Neural crest cell (in vitro differentiated cells): Measurements from ENCODE around the gene CHN2. TPM values are rescaled to one million over a fixed set of nuclear protein-coding genes. Genes with fewer than 3 reads are reported as not detected.

Experiments used
- DNase-seq: peaks from one replicate; pipeline ENCODE4 v3.0.0; 2021; ENCODE audit warnings: low read depth, mixed read lengths, low spot score
- H3K27ac Mint-ChIP-seq: one replicate; pipeline ENCODE4 v1.8.0; 2021; ENCODE audit warnings: mild to moderate bottlenecking, mixed read lengths; ENCODE audit not compliant: unreplicated experiment
- H3K27me3 Mint-ChIP-seq: 2 replicates; pipeline ENCODE4 v1.8.0; 2021; ENCODE audit warnings: low read depth, mild to moderate bottlenecking, mixed read lengths
- H3K36me3 Mint-ChIP-seq: 2 replicates; pipeline ENCODE4 v1.8.0; 2021; ENCODE audit warnings: low read depth, mild to moderate bottlenecking, mixed read lengths
- H3K4me1 Mint-ChIP-seq: 2 replicates; pipeline ENCODE4 v1.8.0; 2021; ENCODE audit warnings: mixed read lengths
- H3K4me3 Mint-ChIP-seq: one replicate; pipeline ENCODE4 v1.8.0; 2021; ENCODE audit warnings: mild to moderate bottlenecking, mixed read lengths
- H3K9me3 Mint-ChIP-seq: 2 replicates; pipeline ENCODE4 v1.8.0; 2021; ENCODE audit warnings: mixed read lengths
- total RNA-seq: library from RNA; stranded (reverse); gene quantifications from 2 replicates; pipeline ENCODE4 v1.2.1, GENCODE V29; 2021
- TF ChIP-seq, protein P1 (sequence below): fragments of 200-600 bp; sonication (generic); conservative IDR thresholded peaks from 2 replicates; pipeline ENCODE4 v1.5.0; 2021; ENCODE audit warnings: antibody characterized with exemption, mild to moderate bottlenecking

The CHN2 gene
- total RNA-seq, 1 donor from 2014 or later: 15.4 TPM

DNA sequence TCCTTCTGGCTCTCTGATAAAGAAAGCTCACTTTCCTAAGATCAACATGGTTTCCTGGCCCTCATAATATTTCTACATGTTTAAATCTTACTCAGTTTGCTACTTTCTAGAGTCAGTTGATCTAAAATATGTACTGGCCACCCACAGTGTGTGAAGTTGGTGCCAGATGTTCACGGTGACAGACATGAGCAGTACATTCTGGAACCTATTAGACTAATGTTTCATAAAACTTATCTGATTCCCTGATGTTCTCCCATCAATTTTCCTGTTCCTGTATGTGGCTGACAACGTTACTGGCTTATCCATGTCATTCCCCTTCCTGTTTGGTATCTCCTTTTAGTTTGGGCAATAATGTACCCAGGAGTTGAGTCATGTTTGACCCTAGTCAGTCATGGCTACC lies 34.5 kb upstream of the CHN2 start:
- Mint-ChIP-seq H3K27ac (no peak overlapping the region), H3K4me3 (no peak overlapping the region), H3K36me3 (peaks cover 3% of the 10 kb centered on the region), H3K4me1 (peaks cover 9% of the 10 kb centered on the region), H3K9me3 (peaks cover 5% of the 10 kb centered on the region), H3K27me3 (no peaks in the 10 kb centered on the region)
- TF ChIP-seq, protein P1, sequence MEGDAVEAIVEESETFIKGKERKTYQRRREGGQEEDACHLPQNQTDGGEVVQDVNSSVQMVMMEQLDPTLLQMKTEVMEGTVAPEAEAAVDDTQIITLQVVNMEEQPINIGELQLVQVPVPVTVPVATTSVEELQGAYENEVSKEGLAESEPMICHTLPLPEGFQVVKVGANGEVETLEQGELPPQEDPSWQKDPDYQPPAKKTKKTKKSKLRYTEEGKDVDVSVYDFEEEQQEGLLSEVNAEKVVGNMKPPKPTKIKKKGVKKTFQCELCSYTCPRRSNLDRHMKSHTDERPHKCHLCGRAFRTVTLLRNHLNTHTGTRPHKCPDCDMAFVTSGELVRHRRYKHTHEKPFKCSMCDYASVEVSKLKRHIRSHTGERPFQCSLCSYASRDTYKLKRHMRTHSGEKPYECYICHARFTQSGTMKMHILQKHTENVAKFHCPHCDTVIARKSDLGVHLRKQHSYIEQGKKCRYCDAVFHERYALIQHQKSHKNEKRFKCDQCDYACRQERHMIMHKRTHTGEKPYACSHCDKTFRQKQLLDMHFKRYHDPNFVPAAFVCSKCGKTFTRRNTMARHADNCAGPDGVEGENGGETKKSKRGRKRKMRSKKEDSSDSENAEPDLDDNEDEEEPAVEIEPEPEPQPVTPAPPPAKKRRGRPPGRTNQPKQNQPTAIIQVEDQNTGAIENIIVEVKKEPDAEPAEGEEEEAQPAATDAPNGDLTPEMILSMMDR: no peak
- no peak for DNase-seq

DNA sequence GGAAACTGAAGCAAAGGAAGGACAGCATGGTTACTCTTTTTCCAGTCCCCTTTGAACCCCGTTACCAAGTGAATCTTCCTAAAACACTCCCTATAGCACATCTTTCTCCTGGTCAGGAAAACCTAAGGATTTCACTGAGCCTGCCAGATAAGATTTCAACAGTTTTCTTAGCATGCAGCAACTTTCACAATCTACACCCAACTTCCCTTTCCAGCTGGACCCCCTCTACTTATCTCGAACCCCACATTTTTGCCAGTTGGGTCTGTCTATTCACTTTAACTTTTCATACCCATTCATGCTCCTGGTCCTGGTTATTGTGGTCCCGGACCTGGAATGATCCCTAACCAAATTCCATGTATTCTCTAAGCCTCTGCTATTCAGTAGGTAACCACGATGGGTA lies 33.3 kb upstream of the CHN2 start:
- TF ChIP-seq, protein P1: no peak
- DNase-seq: no peak

DNA sequence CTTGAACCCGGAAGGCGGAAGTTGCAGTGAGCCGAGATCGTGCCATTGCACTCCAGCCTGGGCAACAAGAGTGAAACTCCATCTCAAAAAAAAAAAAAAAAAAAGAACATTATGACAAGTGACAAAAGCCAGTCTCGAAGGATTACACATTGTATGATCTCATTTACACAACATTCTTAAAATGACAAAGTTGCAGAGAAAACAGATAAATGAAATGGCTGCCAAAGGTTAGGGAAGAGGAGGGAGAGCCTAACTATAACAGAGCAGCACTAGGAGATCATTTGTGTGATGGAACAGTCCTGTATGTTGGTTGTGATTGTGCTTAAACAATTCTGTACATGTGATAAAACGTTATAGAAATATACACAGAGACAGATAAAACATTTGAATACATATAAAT lies 32.0 kb upstream of the CHN2 start:
- Mint-ChIP-seq H3K4me1 (no peaks in the 10 kb centered on the region), H3K36me3 (peaks cover 7% of the 10 kb centered on the region), H3K27me3 (no peaks in the 10 kb centered on the region), H3K4me3 (no peak overlapping the region), H3K9me3 (peaks cover 9% of the 10 kb centered on the region), H3K27ac (no peak overlapping the region)
- TF ChIP-seq, protein P1: no peak
- DNase-seq: no peak

More for the DNA sequence above, 33.3 kb upstream of the CHN2 start:
- peaks cover 7% of the 10 kb centered on the region for H3K36me3 Mint-ChIP-seq
- H3K9me3 Mint-ChIP-seq: peaks cover 9% of the 10 kb centered on the region
- no peak overlapping the region for H3K4me3 Mint-ChIP-seq
- no peaks in the 10 kb centered on the region for H3K27me3 Mint-ChIP-seq
- no peak overlapping the region for H3K27ac Mint-ChIP-seq
- peaks cover 9% of the 10 kb centered on the region for H3K4me1 Mint-ChIP-seq

DNA sequence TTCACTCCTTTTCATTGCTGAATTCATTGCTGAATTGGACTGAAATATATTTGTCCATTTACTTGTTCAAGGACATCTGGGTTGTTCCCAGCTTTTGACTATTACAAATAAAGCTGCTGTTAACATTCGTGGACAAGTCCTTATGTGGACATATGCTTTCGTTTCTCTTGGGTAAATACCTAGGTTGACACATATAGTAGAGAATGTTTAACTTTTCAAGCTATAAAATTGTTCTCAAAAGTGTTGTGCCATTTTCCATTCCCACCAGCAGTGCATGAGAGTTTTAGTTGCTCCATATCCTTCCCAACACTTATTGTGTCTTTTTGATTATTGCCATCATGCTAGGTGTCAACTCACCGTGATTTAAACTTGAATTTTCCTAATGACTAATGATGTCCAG lies 30.7 kb upstream of the CHN2 start:
- no peak for DNase-seq
- no peak overlapping the region for H3K4me3 Mint-ChIP-seq
- H3K4me1 Mint-ChIP-seq: no peaks in the 10 kb centered on the region
- TF ChIP-seq, protein P1: no peak
- H3K36me3 Mint-ChIP-seq: peaks cover 7% of the 10 kb centered on the region
- no peak overlapping the region for H3K27ac Mint-ChIP-seq
- no peaks in the 10 kb centered on the region for H3K27me3 Mint-ChIP-seq
- peaks cover 9% of the 10 kb centered on the region for H3K9me3 Mint-ChIP-seq

DNA sequence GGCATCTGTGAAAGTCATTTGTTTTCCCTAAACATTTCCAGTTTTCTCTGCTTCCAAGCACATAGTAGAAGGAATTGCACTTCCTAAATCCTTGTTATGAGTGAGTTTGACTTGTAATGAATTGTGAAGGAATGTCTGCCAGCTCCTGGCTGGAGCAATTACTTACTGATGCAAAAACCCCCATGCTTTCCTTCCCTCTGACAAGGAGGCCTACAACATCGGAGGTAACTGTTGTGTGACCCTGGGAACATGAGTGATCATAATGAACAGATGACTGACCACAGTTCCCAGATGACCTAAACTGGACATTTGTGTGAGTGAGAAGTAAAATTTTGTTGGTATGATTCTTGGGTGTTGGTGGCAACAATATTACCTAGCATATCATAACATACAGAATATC lies 26.9 kb upstream of the CHN2 start:
- no peak for DNase-seq
- H3K27me3 Mint-ChIP-seq: no peaks in the 10 kb centered on the region
- peaks cover 8% of the 10 kb centered on the region for H3K9me3 Mint-ChIP-seq
- no peaks in the 10 kb centered on the region for H3K4me1 Mint-ChIP-seq
- no peak overlapping the region for H3K27ac Mint-ChIP-seq
- TF ChIP-seq, protein P1: no peak
- peaks cover 7% of the 10 kb centered on the region for H3K36me3 Mint-ChIP-seq
- no peak overlapping the region for H3K4me3 Mint-ChIP-seq

DNA sequence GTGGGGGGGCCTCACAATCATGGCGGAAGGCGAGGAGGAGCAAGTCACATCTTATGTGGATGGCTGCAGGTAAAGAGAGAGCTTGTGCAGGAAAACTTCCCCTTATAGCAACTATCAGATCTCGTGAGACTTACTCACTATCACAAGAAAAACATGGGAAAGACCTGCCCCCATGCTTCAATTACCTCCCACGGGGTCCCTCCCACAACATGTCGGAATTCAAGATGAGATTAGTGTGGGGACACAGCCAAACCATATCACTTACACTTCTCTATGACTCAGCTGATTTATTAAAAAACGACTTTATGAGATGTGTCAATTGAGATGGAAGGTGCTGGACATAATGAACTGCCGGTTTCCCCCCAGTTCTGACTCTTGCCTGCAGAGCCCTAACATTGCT lies 23.8 kb upstream of the CHN2 start:
- H3K36me3 Mint-ChIP-seq: peaks cover under 1% of the 10 kb centered on the region
- no peak overlapping the region for H3K27ac Mint-ChIP-seq
- no peaks in the 10 kb centered on the region for H3K27me3 Mint-ChIP-seq
- DNase-seq: no peak
- H3K9me3 Mint-ChIP-seq: peaks cover 4% of the 10 kb centered on the region
- H3K4me1 Mint-ChIP-seq: peaks cover 3% of the 10 kb centered on the region
- no peak overlapping the region for H3K4me3 Mint-ChIP-seq
- TF ChIP-seq, protein P1: no peak
